ENCODE measurements around the gene DOCK11. TPM values are rescaled to one million over a fixed set of nuclear protein-coding genes. Genes with fewer than 3 reads are reported as not detected.
"Not testable (repeated sequence)": the region's sequence is repeated elsewhere in the genome, so short reads cannot be mapped to it uniquely, and the experiment has no call there.

Gene DOCK11
- total and polyA plus RNA-seq, 2 donors (not counting 3 experiments of a cell fraction or from before 2014, with no cell fraction given) = 0.37 to 0.86 TPM

- POLR2A ChIA-PET; H3K4me2 ChIP-seq (ENCODE audit: insufficient read depth, low read length); BruUV-seq (replicated peaks); H3K4me3 ChIP-seq (replicated peaks in 1 of 3; ENCODE audit: insufficient read depth in 1 of 3, low read depth in 1 of 3, low read length in 3 of 3); dilution Hi-C loops (cut with MboI; ENCODE audit: extremely low pct_ligation_motif_present, low sequenced_read_pairs); H3K4me1 ChIP-seq (ENCODE audit: control insufficient read depth, extremely low read depth, insufficient read depth, low read length); H3K27me3 ChIP-seq (ENCODE audit: control insufficient read depth in 2 of 2, insufficient read depth in 2 of 2, low read length in 2 of 2); H3K27ac ChIP-seq (ENCODE audit: insufficient read depth, low read depth, low read length); H4K20me1 ChIP-seq (replicated peaks; ENCODE audit: control insufficient read depth, extremely low read depth, insufficient read depth, low read length); H3K9me3 ChIP-seq (replicated peaks; ENCODE audit: control insufficient read depth, insufficient read depth, low read length); H2AFZ ChIP-seq (ENCODE audit: low read depth, low read length); FAIRE-seq; H3K79me2 ChIP-seq (ENCODE audit: control insufficient read depth, insufficient read depth, low read length); H3K9ac ChIP-seq (replicated peaks; ENCODE audit: extremely low read depth, insufficient read depth, low read length); DNase-seq (ENCODE audit: low read depth, low spot score); H3K36me3 ChIP-seq (ENCODE audit: control insufficient read depth in 2 of 2, extremely low read depth in 1 of 2, insufficient read depth in 2 of 2, low read length in 2 of 2); H3K9me1 ChIP-seq (replicated peaks; ENCODE audit: control insufficient read depth, extremely low read depth, insufficient read depth, low read length); intact Hi-C loops (cut with micrococcal nuclease); CTCF ChIA-PET: not testable (repeated sequence)
Measured at GRCh38 chrX:118715917-118716316, 220.3 kb downstream of the DOCK11 start.

GRCh38 chrX:118716833-118717232 lies 221.2 kb downstream of the DOCK11 start:
- intact Hi-C loops (cut with micrococcal nuclease); H3K27me3 ChIP-seq (ENCODE audit: control insufficient read depth in 2 of 2, insufficient read depth in 2 of 2, low read length in 2 of 2); BruUV-seq (replicated peaks); H3K27ac ChIP-seq (ENCODE audit: insufficient read depth, low read depth, low read length); H3K4me1 ChIP-seq (ENCODE audit: control insufficient read depth, extremely low read depth, insufficient read depth, low read length); FAIRE-seq; POLR2A ChIA-PET; H3K79me2 ChIP-seq (ENCODE audit: control insufficient read depth, insufficient read depth, low read length); CTCF ChIA-PET; dilution Hi-C loops (cut with MboI; ENCODE audit: extremely low pct_ligation_motif_present, low sequenced_read_pairs); H3K4me3 ChIP-seq (replicated peaks in 1 of 3; ENCODE audit: insufficient read depth in 1 of 3, low read depth in 1 of 3, low read length in 3 of 3); H3K4me2 ChIP-seq (ENCODE audit: insufficient read depth, low read length); H3K9me3 ChIP-seq (replicated peaks; ENCODE audit: control insufficient read depth, insufficient read depth, low read length); H3K9me1 ChIP-seq (replicated peaks; ENCODE audit: control insufficient read depth, extremely low read depth, insufficient read depth, low read length); H4K20me1 ChIP-seq (replicated peaks; ENCODE audit: control insufficient read depth, extremely low read depth, insufficient read depth, low read length); DNase-seq (ENCODE audit: low read depth, low spot score); H2AFZ ChIP-seq (ENCODE audit: low read depth, low read length); H3K9ac ChIP-seq (replicated peaks; ENCODE audit: extremely low read depth, insufficient read depth, low read length); H3K36me3 ChIP-seq (ENCODE audit: control insufficient read depth in 2 of 2, extremely low read depth in 1 of 2, insufficient read depth in 2 of 2, low read length in 2 of 2): not testable (repeated sequence)
